ENCODE results near the gene MAPK1.

MAPK1 gene

GRCh38 chr22:21713428-21714058 is 153.9 kb downstream of the MAPK1 start:
- TF ChIP-seq GATA3 (IDR thresholded peaks at IDR 0.05; ENCODE audit: low read depth, low read length) (no peak), GATA2 (IDR thresholded peaks at IDR 0.05; ENCODE audit: low read depth, low read length) (no peak)

- no peak for TF ChIP-seq GATA2 (IDR thresholded peaks at IDR 0.05; ENCODE audit: low read depth, low read length)
- TF ChIP-seq GATA3 (IDR thresholded peaks at IDR 0.05; ENCODE audit: low read depth, low read length): no peak
Measured at GRCh38 chr22:21712751-21713427, 154.6 kb downstream of the MAPK1 start.

GRCh38 chr22:21711851-21712250 is 155.6 kb downstream of the MAPK1 start:
- TF ChIP-seq GATA2 (IDR thresholded peaks at IDR 0.05; ENCODE audit: low read depth, low read length): no peak
- no peak for TF ChIP-seq GATA3 (IDR thresholded peaks at IDR 0.05; ENCODE audit: low read depth, low read length)

GRCh38 chr22:21710156-21710555 is 157.3 kb downstream of the MAPK1 start:
- TF ChIP-seq GATA2 (IDR thresholded peaks at IDR 0.05; ENCODE audit: low read depth, low read length) (no peak), GATA3 (IDR thresholded peaks at IDR 0.05; ENCODE audit: low read depth, low read length) (no peak)

GRCh38 chr22:21709688-21710087 is 157.8 kb downstream of the MAPK1 start:
- TF ChIP-seq GATA3 (IDR thresholded peaks at IDR 0.05; ENCODE audit: low read depth, low read length) (no peak), GATA2 (IDR thresholded peaks at IDR 0.05; ENCODE audit: low read depth, low read length) (no peak)

- TF ChIP-seq GATA3 (IDR thresholded peaks at IDR 0.05; ENCODE audit: low read depth, low read length) (no peak), GATA2 (IDR thresholded peaks at IDR 0.05; ENCODE audit: low read depth, low read length) (no peak)
Measured at GRCh38 chr22:21708960-21709359, 158.5 kb downstream of the MAPK1 start.

GRCh38 chr22:21707677-21708076 is 159.8 kb downstream of the MAPK1 start:
- TF ChIP-seq GATA3 (IDR thresholded peaks at IDR 0.05; ENCODE audit: low read depth, low read length) (no peak), GATA2 (IDR thresholded peaks at IDR 0.05; ENCODE audit: low read depth, low read length) (peak; percentile 66)

Measured in SH-SY5Y (cell line).